Right hindlimb (tissue), 1 donor: ENCODE results near the gene ASF1A.
"Not testable (repeated sequence)": the region's sequence is repeated elsewhere in the genome, so short reads cannot be mapped to it uniquely, and the experiment has no call there.

ENCODE experiments used
- DNase-seq: peaks from one replicate; pipeline ENCODE4 v3.0.0-alpha.2; 2018

Gene ASF1A

DNA sequence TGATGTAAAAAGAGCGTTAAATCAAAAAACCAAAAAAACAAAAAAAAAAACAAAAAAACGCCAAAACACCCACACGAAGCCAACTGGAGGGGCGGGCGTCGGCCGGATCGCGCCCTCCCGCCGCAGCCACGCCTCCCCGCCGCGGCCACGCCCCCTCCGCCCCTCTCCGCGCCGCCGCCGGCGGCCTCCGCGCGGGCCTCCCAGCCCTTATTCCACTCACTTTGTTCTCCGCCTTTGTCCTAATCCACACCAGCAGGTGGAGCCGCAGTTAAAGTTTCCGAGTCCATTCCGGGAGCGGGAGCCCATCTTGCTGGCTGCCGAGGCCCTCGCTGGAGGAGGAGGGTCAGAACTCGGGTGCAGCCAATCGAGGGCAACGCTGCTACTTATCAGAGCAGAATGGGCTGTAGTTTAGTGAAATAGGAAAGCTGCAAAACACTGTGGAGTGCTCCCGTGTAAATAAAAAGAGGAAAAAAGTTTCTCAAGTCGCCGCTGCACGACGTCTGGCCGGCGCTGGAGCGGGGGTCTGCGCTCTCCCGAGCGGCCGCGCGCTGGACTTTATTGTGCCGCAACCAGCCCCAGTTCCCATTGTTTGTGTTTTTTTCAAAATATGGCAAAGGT lies at the start of gene ASF1A:
TSS of gene ASF1A (plus strand) at position 346 of the 618 bp plus-strand sequence. CDS start at position 608, 262 bp downstream.
- peak; percentile 99 for DNase-seq

GRCh38 chr6:118844915-118845314 lies 49.0 kb upstream of the ASF1A start:
- DNase-seq = no peak

DNA sequence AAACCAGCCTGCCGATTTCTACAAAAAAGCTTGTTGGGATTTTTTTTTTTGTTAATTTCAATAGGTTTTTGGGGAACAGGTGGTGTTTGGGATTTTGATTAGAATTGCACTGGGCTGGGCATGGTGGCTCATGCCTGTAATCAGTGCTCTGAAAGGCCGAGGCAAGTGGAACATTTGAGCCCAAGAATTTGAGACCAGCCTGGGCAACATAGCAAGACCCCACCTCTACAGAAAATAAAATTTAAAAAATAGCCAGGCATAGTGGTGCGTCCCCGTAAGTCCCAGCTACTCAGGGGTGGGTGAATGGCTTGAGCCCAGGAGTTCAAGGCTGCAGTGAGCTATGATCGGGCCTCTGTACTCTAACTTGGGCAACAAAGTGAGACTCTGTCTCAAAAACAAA lies 40.5 kb upstream of the ASF1A start:
- DNase-seq = no peak

DNA sequence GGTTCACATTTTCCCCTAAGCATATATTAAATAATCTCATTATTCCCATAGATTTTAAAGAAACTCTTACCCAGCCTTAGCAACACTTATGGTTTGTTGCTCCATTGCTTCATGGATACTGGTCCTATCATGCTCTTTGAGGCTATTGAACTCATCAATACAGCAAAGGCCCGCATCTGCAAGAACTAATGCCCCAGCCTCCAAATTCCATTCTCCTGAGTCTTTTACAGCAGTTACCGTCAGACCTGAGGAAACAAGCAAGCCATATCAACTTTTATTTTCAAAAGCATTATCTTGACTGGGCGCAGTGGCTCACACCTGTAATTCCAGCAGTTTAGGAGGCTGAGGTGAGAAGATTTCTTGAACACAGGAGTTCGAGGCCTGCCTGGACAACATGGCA lies 37.7 kb upstream of the ASF1A start:
- DNase-seq = no peak

- no peak for DNase-seq
Observed at GRCh38 chr6:118859517-118860064, 34.4 kb upstream of the ASF1A start.

DNA sequence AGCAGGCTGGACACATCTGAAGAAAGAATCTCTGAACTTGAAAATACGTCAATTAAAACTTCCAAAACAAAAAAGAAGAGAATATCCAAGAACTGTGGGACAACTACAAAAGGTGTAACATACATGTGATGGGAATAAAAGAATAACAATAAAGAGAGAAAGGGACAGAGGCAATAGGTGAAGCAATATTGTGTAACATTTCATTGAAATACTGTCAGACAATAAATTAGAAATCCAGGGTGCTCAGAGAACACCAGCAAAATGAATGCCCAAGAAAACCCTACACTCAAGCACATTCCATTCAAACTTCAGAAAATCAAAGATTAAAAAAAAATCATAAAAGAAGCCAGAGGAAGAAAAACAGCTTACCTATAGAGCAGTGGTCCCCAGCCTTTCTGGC lies 33.6 kb upstream of the ASF1A start:
- no peak for DNase-seq

DNA sequence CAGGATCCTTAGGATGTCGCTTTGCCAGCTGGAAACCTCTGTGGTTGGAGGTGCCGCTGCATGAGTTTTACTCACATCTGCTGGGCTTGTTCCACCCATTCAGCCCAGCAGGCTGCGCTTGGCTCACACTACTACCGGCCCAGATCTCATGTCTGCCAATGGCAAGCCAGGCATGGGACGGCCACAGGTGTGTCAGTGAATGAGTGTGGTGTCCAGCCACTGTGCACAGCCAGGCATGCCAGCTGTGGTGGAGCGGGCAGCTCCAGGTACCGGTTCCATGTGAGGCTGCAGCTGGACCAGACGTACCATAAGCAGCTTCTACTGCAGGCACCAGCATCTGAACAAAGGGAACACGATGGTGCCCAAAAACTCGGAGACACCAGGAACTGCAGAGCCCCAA lies 33.1 kb upstream of the ASF1A start:
- no peak for DNase-seq

- no peak for DNase-seq
Observed at GRCh38 chr6:118862443-118862842, 31.5 kb upstream of the ASF1A start.

- DNase-seq = no peak
Observed at GRCh38 chr6:118864341-118865099, 29.4 kb upstream of the ASF1A start.

GRCh38 chr6:118865100-118865391 lies 28.9 kb upstream of the ASF1A start:
- DNase-seq = no peak

- DNase-seq = no peak
Observed at GRCh38 chr6:118867181-118867580, 26.8 kb upstream of the ASF1A start.

DNA sequence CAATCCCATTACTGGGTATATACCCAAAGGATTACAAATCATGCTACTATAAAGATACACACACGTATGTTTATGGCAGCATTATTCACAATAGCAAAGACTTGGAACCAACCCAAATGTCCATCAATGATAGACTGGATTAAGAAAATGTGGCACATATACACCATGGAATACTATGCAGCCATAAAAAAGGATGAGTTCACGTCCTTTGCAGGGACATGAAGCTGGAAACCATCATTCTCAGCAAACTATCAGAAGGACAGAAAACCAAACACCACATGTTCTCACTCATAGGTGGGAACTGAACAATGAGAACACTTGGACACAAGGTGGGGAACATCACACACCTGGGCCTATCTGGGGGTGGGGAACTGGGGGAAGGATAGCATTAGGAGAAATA lies 25.1 kb upstream of the ASF1A start:
- not testable (repeated sequence) for DNase-seq

- no peak for DNase-seq
Observed at GRCh38 chr6:118869350-118869749, 24.6 kb upstream of the ASF1A start.

- DNase-seq = no peak
Observed at GRCh38 chr6:118869894-118870589, 23.9 kb upstream of the ASF1A start.

- DNase-seq = no peak
Observed at GRCh38 chr6:118871331-118871730, 22.6 kb upstream of the ASF1A start.

GRCh38 chr6:118872318-118872717 lies 21.6 kb upstream of the ASF1A start:
- no peak for DNase-seq

DNA sequence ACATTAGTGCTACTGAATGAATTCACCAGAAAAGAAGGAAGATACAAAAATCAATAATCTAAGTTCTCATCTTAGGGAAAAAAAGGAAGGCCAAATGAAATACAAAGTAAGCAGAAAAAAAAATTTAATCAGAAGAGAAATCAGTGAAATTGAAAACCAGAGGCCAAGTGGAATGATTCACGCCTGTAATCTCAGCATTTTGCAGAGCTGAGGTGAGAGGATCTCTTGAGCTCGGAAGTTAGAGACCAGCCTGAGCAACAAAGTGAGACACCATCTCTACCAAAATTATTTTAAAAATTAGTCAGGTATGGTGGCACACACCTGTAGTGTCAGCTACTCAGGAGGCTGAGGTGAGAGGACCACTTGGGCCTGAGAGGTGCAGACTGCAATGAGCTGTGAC lies 21.2 kb upstream of the ASF1A start:
- no peak for DNase-seq

- no peak for DNase-seq
Observed at GRCh38 chr6:118873239-118873638, 20.7 kb upstream of the ASF1A start.

DNA sequence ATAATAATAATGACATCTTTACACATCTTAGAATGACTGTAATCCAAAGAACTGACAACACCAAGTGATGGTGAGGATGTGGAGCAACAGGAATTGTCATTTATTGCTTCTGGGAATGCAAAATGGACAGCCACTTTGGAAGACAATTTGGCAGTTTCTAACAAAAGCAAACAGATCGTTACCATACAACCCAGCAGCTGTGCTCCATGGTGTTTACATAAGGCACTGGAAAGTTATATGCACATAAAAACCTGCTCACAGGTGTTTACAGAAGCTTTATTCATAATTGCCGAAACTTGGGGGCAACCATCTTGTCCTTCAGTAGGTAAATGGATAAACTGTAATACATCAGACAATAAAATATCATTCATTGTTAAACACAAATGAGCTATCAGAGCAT lies 18.3 kb upstream of the ASF1A start:
- no peak for DNase-seq

- no peak for DNase-seq
Observed at GRCh38 chr6:118876198-118876597, 17.8 kb upstream of the ASF1A start.

DNA sequence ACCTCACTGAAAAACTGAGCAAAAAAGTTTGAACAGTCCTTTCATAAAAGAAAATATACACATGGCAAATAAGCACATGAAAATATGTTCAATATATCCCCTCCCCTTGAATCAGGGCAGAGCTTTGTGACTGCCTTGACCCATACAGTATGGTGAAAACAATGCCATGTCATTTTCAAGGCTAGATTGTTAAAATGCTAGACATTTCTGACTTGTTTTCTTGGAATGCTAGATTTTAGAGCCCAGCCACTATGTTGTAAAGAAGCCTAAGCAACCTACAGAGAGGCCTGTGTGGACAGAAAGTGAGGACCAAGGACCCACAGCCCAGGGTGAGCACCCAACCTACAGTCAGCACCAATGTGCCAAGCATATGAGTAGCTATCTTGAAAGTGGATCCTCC lies 17.1 kb upstream of the ASF1A start:
- DNase-seq = no peak

DNA sequence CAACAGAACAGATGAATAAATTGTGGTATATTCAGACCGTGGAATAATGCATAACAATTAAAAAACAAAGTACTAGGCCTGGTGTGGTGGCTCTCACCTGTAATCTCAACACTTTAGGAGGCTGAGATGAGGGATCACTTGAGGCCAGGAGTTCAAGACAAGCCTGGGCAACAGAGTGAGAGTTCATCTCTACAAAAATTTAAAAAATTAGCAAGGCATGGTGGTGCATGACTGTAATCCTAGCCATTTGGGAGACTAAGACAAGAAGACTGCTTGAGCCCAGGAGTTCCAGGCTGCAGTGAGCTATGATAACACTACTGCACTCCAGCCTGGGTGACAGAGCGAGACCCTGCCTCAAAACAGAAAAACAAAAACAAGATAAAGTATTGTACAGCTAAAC lies 16.1 kb upstream of the ASF1A start:
- DNase-seq = no peak

GRCh38 chr6:118881440-118882313 lies 12.3 kb upstream of the ASF1A start:
- no peak for DNase-seq
